ENCODE data around the gene PRDM16. TPM values are rescaled to one million over a fixed set of nuclear protein-coding genes. Genes with fewer than 3 reads are reported as not detected.

Gene PRDM16
- total RNA-seq, 1 experiment from 2014 or later = 6.1 TPM

DNA sequence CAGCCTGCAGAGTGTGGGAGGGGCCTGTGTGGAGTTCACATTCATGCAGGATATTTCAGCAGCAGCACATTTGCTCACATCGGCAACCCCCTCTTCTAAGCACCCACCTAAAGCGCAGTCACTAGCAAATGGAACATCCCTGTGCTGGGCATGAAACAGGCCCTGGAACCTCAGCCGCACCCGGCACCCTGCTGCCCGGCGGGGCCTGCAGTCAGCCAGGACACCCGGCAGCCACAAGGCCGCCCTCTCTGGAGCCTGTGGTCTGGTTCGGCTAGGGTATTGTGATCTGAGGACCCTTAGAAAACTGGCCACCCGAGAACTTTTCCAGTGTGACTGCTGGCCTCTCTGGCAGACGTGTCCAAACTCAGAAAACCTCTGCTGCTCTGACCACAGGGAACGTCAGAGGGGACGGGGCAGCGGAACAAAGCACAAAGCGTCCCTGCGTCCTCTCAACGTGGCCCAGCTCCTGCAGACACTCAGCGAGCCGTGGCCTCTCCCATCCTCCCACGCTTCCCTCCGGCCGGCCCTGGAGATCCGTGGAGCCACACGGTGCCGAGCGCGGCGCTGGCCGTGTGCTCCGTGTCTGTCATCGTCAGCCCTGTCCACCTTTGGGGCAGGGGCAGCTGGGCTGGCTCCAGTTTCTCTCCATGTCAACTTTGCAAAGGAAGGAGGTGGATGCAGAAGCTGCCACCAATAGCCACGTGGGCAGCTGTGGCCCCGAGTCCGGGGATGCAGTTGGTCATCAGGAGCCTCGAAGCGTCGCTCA lies 209.6 kb downstream of the PRDM16 start:
- Histone ChIP-seq H3K9me3 (ENCODE audit: control insufficient read depth in 1 of 2, insufficient read depth in 1 of 2, low read depth in 1 of 2, low read length in 2 of 2) (no peaks in the 10 kb centered on the region), H3K9me2 (ENCODE audit: insufficient read depth) (no peaks in the 10 kb centered on the region), H3K79me2 (ENCODE audit: insufficient read depth, low read length) (no peaks in the 10 kb centered on the region), H3K4me1 (ENCODE audit: control insufficient read depth in 1 of 2, insufficient read depth in 2 of 2, low read length in 2 of 2) (no peaks in the 10 kb centered on the region), H3K4me2 (ENCODE audit: low read length) (no peak overlapping the region), H4K20me1 (ENCODE audit: insufficient read depth) (no peaks in the 10 kb centered on the region), H3K9ac (ENCODE audit: low read length) (no peak overlapping the region), H3K27ac (ENCODE audit: low read depth, low read length) (no peak overlapping the region), H3K36me3 (ENCODE audit: control insufficient read depth in 1 of 2, insufficient read depth in 2 of 2, low read length in 2 of 2) (no peaks in the 10 kb centered on the region), H3K27me3 (ENCODE audit: insufficient read depth, low read length) (no peaks in the 10 kb centered on the region), H3K4me3 (replicated peaks in 1 of 2; ENCODE audit: low read depth in 1 of 2, low read length in 2 of 2) (no peak overlapping the region), H2AFZ (ENCODE audit: low read depth, low read length, poor library complexity, severe bottlenecking) (no peak overlapping the region)
- POLR2A ChIA-PET = no interaction called here
- intact Hi-C loops (cut with micrococcal nuclease) = no loop called here
- no peak for DNase-seq (ENCODE audit: low read depth, low spot score)
- RAD21 ChIA-PET (ENCODE audit: low non-redundant PET in 1 of 2, low total read pairs in 2 of 2, uncharacterized antibody in 2 of 2, unreplicated experiment in 2 of 2) = no interaction called here
- TF ChIP-seq ZFX (IDR thresholded peaks at IDR 0.05) = no peak
- TF ChIP-seq, protein P1, sequence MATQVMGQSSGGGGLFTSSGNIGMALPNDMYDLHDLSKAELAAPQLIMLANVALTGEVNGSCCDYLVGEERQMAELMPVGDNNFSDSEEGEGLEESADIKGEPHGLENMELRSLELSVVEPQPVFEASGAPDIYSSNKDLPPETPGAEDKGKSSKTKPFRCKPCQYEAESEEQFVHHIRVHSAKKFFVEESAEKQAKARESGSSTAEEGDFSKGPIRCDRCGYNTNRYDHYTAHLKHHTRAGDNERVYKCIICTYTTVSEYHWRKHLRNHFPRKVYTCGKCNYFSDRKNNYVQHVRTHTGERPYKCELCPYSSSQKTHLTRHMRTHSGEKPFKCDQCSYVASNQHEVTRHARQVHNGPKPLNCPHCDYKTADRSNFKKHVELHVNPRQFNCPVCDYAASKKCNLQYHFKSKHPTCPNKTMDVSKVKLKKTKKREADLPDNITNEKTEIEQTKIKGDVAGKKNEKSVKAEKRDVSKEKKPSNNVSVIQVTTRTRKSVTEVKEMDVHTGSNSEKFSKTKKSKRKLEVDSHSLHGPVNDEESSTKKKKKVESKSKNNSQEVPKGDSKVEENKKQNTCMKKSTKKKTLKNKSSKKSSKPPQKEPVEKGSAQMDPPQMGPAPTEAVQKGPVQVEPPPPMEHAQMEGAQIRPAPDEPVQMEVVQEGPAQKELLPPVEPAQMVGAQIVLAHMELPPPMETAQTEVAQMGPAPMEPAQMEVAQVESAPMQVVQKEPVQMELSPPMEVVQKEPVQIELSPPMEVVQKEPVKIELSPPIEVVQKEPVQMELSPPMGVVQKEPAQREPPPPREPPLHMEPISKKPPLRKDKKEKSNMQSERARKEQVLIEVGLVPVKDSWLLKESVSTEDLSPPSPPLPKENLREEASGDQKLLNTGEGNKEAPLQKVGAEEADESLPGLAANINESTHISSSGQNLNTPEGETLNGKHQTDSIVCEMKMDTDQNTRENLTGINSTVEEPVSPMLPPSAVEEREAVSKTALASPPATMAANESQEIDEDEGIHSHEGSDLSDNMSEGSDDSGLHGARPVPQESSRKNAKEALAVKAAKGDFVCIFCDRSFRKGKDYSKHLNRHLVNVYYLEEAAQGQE (IDR thresholded peaks at IDR 0.05; ENCODE audit: low read depth) = no peak
- no peak for TF ChIP-seq ELF1 (IDR thresholded peaks at IDR 0.05; ENCODE audit: borderline replicate concordance, low read depth)
- no peak for TF ChIP-seq SP1 (IDR thresholded peaks at IDR 0.05; ENCODE audit: low read depth)
- TF ChIP-seq FOSL1 (IDR thresholded peaks at IDR 0.05; ENCODE audit: low read depth) = no peak
- TF ChIP-seq EZH2 (IDR thresholded peaks at IDR 0.05) = no peak
- no peak for TF ChIP-seq EGR1 (IDR thresholded peaks at IDR 0.05; ENCODE audit: low read depth)
- no peak for TF ChIP-seq SIN3A (IDR thresholded peaks at IDR 0.05; ENCODE audit: low read depth)
- TF ChIP-seq YY1 (IDR thresholded peaks at IDR 0.05; ENCODE audit: extremely low read depth, insufficient replicate concordance, low read depth, low read length) = no peak
- TF ChIP-seq EZH2phosphoT487 (IDR thresholded peaks at IDR 0.05; ENCODE audit: borderline replicate concordance) = no peak
- TF ChIP-seq CEBPB (IDR thresholded peaks at IDR 0.05; ENCODE audit: low read depth) = no peak
- no peak for TF ChIP-seq POLR2AphosphoS5 (IDR thresholded peaks at IDR 0.05; ENCODE audit: low read depth, low read length)
- TF ChIP-seq CBX3 (IDR thresholded peaks at IDR 0.05; ENCODE audit: low read depth) = no peak
- TF ChIP-seq JUND (IDR thresholded peaks at IDR 0.05) = no peak
- TF ChIP-seq, protein P2, sequence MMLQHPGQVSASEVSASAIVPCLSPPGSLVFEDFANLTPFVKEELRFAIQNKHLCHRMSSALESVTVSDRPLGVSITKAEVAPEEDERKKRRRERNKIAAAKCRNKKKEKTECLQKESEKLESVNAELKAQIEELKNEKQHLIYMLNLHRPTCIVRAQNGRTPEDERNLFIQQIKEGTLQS (IDR thresholded peaks at IDR 0.05) = no peak
- TF ChIP-seq, protein P3, sequence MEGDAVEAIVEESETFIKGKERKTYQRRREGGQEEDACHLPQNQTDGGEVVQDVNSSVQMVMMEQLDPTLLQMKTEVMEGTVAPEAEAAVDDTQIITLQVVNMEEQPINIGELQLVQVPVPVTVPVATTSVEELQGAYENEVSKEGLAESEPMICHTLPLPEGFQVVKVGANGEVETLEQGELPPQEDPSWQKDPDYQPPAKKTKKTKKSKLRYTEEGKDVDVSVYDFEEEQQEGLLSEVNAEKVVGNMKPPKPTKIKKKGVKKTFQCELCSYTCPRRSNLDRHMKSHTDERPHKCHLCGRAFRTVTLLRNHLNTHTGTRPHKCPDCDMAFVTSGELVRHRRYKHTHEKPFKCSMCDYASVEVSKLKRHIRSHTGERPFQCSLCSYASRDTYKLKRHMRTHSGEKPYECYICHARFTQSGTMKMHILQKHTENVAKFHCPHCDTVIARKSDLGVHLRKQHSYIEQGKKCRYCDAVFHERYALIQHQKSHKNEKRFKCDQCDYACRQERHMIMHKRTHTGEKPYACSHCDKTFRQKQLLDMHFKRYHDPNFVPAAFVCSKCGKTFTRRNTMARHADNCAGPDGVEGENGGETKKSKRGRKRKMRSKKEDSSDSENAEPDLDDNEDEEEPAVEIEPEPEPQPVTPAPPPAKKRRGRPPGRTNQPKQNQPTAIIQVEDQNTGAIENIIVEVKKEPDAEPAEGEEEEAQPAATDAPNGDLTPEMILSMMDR (IDR thresholded peaks at IDR 0.05 in 2 of 3, conservative IDR thresholded peaks at IDR 0.05 in 1 of 3; ENCODE audit: borderline replicate concordance in 1 of 3, insufficient read depth in 1 of 3, low read depth in 2 of 3, low read length in 2 of 3) = no peak
- ATAC-seq = no peak
- CTCF ChIA-PET = no interaction called here
- no TSS peak for BruUV-seq (replicated peaks)
